HG03378 (cell line): ENCODE results near the gene ZNF281.
"Not testable (repeated sequence)": the region's sequence is repeated elsewhere in the genome, so short reads cannot be mapped to it uniquely, and the experiment has no call there.

ENCODE experiments used
- ATAC-seq: cut with Tn5 transposase; IDR thresholded peaks from one replicate; pipeline ENCODE4 v1.9.1; 2021; ENCODE audit warnings: mild to moderate bottlenecking, moderate library complexity; ENCODE audit not compliant: unreplicated experiment

Gene ZNF281

GRCh38 chr1:200429221-200429751 lies 19.4 kb upstream of the ZNF281 start:
- no peak for ATAC-seq

- ATAC-seq, result no peak
Measured at GRCh38 chr1:200428482-200429205, 18.8 kb upstream of the ZNF281 start.

GRCh38 chr1:200427744-200428143 lies 17.9 kb upstream of the ZNF281 start:
- no peak for ATAC-seq

GRCh38 chr1:200426196-200426595 lies 16.4 kb upstream of the ZNF281 start:
- ATAC-seq, result no peak

GRCh38 chr1:200423235-200423634 lies 13.4 kb upstream of the ZNF281 start:
- ATAC-seq, result no peak

GRCh38 chr1:200422211-200422610 lies 12.4 kb upstream of the ZNF281 start:
- no peak for ATAC-seq

- ATAC-seq, result peak; percentile 92
Measured at GRCh38 chr1:200415789-200416593, 6.2 kb upstream of the ZNF281 start.

GRCh38 chr1:200415227-200415626 lies 5.4 kb upstream of the ZNF281 start:
- ATAC-seq, result peak; percentile 40

GRCh38 chr1:200414657-200415056 lies 4.8 kb upstream of the ZNF281 start:
- no peak for ATAC-seq

- not testable (repeated sequence) for ATAC-seq
Measured at GRCh38 chr1:200413766-200414165, 3.9 kb upstream of the ZNF281 start.

- no peak for ATAC-seq
Measured at GRCh38 chr1:200411406-200412257, 1.8 kb upstream of the ZNF281 start.

- ATAC-seq, result no peak
Measured at GRCh38 chr1:200410566-200410878, 686 bp upstream of the ZNF281 start.

GRCh38 chr1:200409203-200409760 lies 554 bp downstream of the ZNF281 start:
- ATAC-seq, result peak; percentile 4

GRCh38 chr1:200406161-200406797 lies 3.6 kb downstream of the ZNF281 start:
- no peak for ATAC-seq

- ATAC-seq, result no peak
Measured at GRCh38 chr1:200405264-200405663, 4.6 kb downstream of the ZNF281 start.

GRCh38 chr1:200401708-200402107 lies 8.1 kb downstream of the ZNF281 start:
- ATAC-seq, result no peak

- no peak for ATAC-seq
Measured at GRCh38 chr1:200401263-200401662, 8.6 kb downstream of the ZNF281 start.

GRCh38 chr1:200400556-200400955 lies 9.3 kb downstream of the ZNF281 start:
- ATAC-seq, result no peak

- ATAC-seq, result no peak
Measured at GRCh38 chr1:200399860-200400259, 10.0 kb downstream of the ZNF281 start.

GRCh38 chr1:200398373-200398772 lies 11.5 kb downstream of the ZNF281 start:
- ATAC-seq, result no peak
